Stimulated activated CD4-positive, alpha-beta T cell treated with anti-CD3 and anti-CD28 coated beads, Interleukin-1b, Interleukin-23, amount 100 ng/mL, for 1 hour (primary cell): ENCODE results near the gene CAPNS2.

ENCODE experiments used
- DNase-seq, 2 donors: peaks; one replicate each; pipeline ENCODE4 v3.0.0-alpha.2; 2020; ENCODE audit warnings: low read depth in 2 of 2

The CAPNS2 gene

GRCh38 chr16:55566432-55567175 lies at the start of gene CAPNS2:
TSS of gene CAPNS2 (plus strand) at chr16:55566684. CDS start at chr16:55566757, 73 bp downstream.
- no peak for DNase-seq

- DNase-seq = no peak
Measured at GRCh38 chr16:55521792-55522191, 44.7 kb upstream of the CAPNS2 start.

- no peak for DNase-seq
Measured at GRCh38 chr16:55526441-55526840, 40.0 kb upstream of the CAPNS2 start.

- no peak for DNase-seq
Measured at GRCh38 chr16:55527885-55528284, 38.6 kb upstream of the CAPNS2 start.

GRCh38 chr16:55529018-55529417 lies 37.5 kb upstream of the CAPNS2 start:
- no peak for DNase-seq

GRCh38 chr16:55530316-55530856 lies 36.1 kb upstream of the CAPNS2 start:
- no peak for DNase-seq

- DNase-seq = no peak
Measured at GRCh38 chr16:55532227-55532626, 34.3 kb upstream of the CAPNS2 start.

GRCh38 chr16:55534756-55535155 lies 31.7 kb upstream of the CAPNS2 start:
- no peak for DNase-seq

- DNase-seq = no peak
Measured at GRCh38 chr16:55539049-55539448, 27.4 kb upstream of the CAPNS2 start.

- no peak for DNase-seq
Measured at GRCh38 chr16:55539488-55539887, 27.0 kb upstream of the CAPNS2 start.

GRCh38 chr16:55540221-55540620 lies 26.3 kb upstream of the CAPNS2 start:
- DNase-seq = no peak

GRCh38 chr16:55542459-55543082 lies 23.9 kb upstream of the CAPNS2 start:
- DNase-seq = no peak

- DNase-seq = no peak
Measured at GRCh38 chr16:55543472-55543871, 23.0 kb upstream of the CAPNS2 start.

- no peak for DNase-seq
Measured at GRCh38 chr16:55552621-55553020, 13.9 kb upstream of the CAPNS2 start.

GRCh38 chr16:55555436-55555835 lies 11.0 kb upstream of the CAPNS2 start:
- DNase-seq = no peak

- DNase-seq = no peak
Measured at GRCh38 chr16:55557186-55557585, 9.3 kb upstream of the CAPNS2 start.

GRCh38 chr16:55559233-55559632 lies 7.3 kb upstream of the CAPNS2 start:
- DNase-seq = no peak

- DNase-seq = no peak
Measured at GRCh38 chr16:55559933-55560516, 6.5 kb upstream of the CAPNS2 start.

GRCh38 chr16:55561319-55561848 lies 5.1 kb upstream of the CAPNS2 start:
- DNase-seq = no peak

- DNase-seq = no peak
Measured at GRCh38 chr16:55562936-55563335, 3.5 kb upstream of the CAPNS2 start.

GRCh38 chr16:55563797-55564196 lies 2.7 kb upstream of the CAPNS2 start:
- no peak for DNase-seq

GRCh38 chr16:55565086-55565485 lies 1.4 kb upstream of the CAPNS2 start:
- DNase-seq = no peak

GRCh38 chr16:55567382-55567781 lies 898 bp downstream of the CAPNS2 start:
- DNase-seq = no peak
